Measurements from ENCODE around the gene ZNF618.

The ZNF618 gene

DNA sequence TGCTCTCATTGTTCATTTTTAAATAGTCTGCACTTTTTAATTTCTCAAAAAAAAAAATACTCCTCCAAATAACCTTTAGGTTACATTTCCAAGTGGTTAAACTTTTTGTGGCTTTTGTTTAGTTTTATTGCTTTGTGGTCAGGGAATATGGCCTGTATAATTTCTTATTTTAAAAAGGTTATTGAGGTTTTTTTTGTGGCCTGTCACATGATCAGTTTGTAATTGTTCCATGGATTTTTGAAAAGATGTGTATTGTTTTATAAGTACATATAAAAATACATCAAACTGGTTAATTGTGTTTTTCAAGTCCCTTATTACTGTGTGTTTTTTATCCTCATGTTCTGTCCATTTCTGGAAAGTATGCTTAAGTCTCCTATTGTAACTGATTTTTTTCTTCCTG is 64.0 kb downstream of the ZNF618 start:
- CTCF ChIA-PET: no interaction called here

DNA sequence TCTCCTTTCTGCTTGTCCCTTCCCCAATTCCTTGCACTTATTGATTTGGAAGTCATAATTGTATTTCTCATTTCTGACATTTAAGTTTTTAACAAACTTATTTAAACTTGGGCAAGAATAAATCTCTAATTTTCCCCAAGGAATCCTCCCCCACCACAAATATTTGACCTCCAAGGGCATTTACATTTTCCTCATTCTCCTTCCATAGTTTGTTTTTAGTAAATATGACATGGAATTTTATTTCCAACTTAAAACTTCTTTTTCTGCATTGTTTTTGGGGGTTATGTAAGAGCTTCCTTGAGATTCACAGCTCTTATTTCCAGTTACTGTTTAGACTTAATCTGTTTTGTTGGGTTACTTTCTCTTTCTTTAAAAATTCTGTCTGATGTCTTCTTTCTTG is 64.9 kb downstream of the ZNF618 start:
- no peak overlapping the region for H3K4me3 ChIP-seq (ENCODE audit: control insufficient read depth in 1 of 7, extremely low read depth in 1 of 7, insufficient read depth in 4 of 7, low read depth in 2 of 7, low read length in 6 of 7)
- DNase-seq: no peak
- ChIA-PET POLR2A (no interaction called here), CTCF (no interaction called here)
- peaks cover 0 to 2% (median 0%) of the 10 kb centered on the region in 5 experiments for H3K9me3 ChIP-seq (ENCODE audit: control extremely low read depth in 1 of 5, control insufficient read depth in 4 of 5, insufficient read depth in 2 of 5, low read depth in 1 of 5, low read length in 4 of 5)
- H3K36me3 ChIP-seq (ENCODE audit: control insufficient read depth in 4 of 4, insufficient read depth in 4 of 4, low read length in 3 of 4): peaks cover 0 to 2% (median 1%) of the 10 kb centered on the region in 4 experiments
- H3K27ac ChIP-seq (ENCODE audit: insufficient read depth in 1 of 2, low read depth in 1 of 2, low read length in 2 of 2, poor library complexity in 1 of 2, severe bottlenecking in 2 of 2): no peak overlapping the region
- H3K4me1 ChIP-seq (ENCODE audit: control extremely low read depth in 1 of 4, control insufficient read depth in 4 of 4, insufficient read depth in 4 of 4, low read length in 3 of 4): peaks cover 0 to 5% (median 0%) of the 10 kb centered on the region in 4 experiments
- H3K27me3 ChIP-seq (replicated peaks in 2 of 5; ENCODE audit: control insufficient read depth in 4 of 5, insufficient read depth in 5 of 5, low read length in 4 of 5): no peaks in the 10 kb centered on the region

More for the DNA sequence above, 64.0 kb downstream of the ZNF618 start:
- DNase-seq: no peak
- POLR2A ChIA-PET: no interaction called here
- Histone ChIP-seq H3K4me3 (ENCODE audit: control insufficient read depth in 1 of 7, extremely low read depth in 1 of 7, insufficient read depth in 4 of 7, low read depth in 2 of 7, low read length in 6 of 7) (no peak overlapping the region), H3K4me1 (ENCODE audit: control extremely low read depth in 1 of 4, control insufficient read depth in 4 of 4, insufficient read depth in 4 of 4, low read length in 3 of 4) (peaks cover 0 to 5% (median 0%) of the 10 kb centered on the region in 4 experiments), H3K27ac (ENCODE audit: insufficient read depth in 1 of 2, low read depth in 1 of 2, low read length in 2 of 2, poor library complexity in 1 of 2, severe bottlenecking in 2 of 2) (no peak overlapping the region), H3K27me3 (replicated peaks in 2 of 5; ENCODE audit: control insufficient read depth in 4 of 5, insufficient read depth in 5 of 5, low read length in 4 of 5) (no peaks in the 10 kb centered on the region), H3K9me3 (ENCODE audit: control extremely low read depth in 1 of 5, control insufficient read depth in 4 of 5, insufficient read depth in 2 of 5, low read depth in 1 of 5, low read length in 4 of 5) (peaks cover 0 to 2% (median 0%) of the 10 kb centered on the region in 5 experiments), H3K36me3 (ENCODE audit: control insufficient read depth in 4 of 4, insufficient read depth in 4 of 4, low read length in 3 of 4) (peaks cover 0 to 2% (median 1%) of the 10 kb centered on the region in 4 experiments)

DNA sequence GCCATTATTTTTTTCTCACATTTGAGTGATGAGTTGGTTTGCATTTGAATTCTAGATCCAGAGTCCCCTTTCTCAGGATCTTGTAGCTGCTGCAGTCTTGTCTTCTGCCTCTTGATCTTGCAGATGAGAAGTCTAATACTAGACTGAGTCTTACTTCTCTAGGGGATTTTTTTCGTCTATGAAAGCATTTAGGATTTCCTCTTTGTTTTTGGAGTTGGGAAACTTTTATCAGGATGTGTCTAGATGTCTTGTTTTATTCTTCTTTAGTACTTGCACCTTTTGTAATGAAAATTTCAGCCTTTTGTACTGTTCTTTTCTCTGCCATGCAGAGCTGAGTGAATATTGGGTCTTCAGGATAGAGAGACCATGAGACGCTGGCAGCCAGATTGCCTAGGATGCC is 65.4 kb downstream of the ZNF618 start:
- POLR2A ChIA-PET: no interaction called here
- H3K9me3 ChIP-seq (ENCODE audit: control extremely low read depth in 1 of 5, control insufficient read depth in 4 of 5, insufficient read depth in 2 of 5, low read depth in 1 of 5, low read length in 4 of 5): peaks cover 0 to 2% (median 0%) of the 10 kb centered on the region in 5 experiments
- CTCF ChIA-PET: interaction anchor here (1.1 kb wide), 1 partner anchor 40 kb away, joined by 5 read pairs; no protein-coding TSS in a partner anchor
- H3K4me1 ChIP-seq (ENCODE audit: control extremely low read depth in 1 of 4, control insufficient read depth in 4 of 4, insufficient read depth in 4 of 4, low read length in 3 of 4): peaks cover 0 to 5% (median 0%) of the 10 kb centered on the region in 4 experiments
- H3K27ac ChIP-seq (ENCODE audit: insufficient read depth in 1 of 2, low read depth in 1 of 2, low read length in 2 of 2, poor library complexity in 1 of 2, severe bottlenecking in 2 of 2): no peak overlapping the region
- H3K36me3 ChIP-seq (ENCODE audit: control insufficient read depth in 4 of 4, insufficient read depth in 4 of 4, low read length in 3 of 4): peaks cover 0 to 2% (median 1%) of the 10 kb centered on the region in 4 experiments
- WGBS (ENCODE audit: insufficient coverage): no CpG with 5 or more reads among the region's 2 CpGs
- no peak overlapping the region for H3K4me3 ChIP-seq (ENCODE audit: control insufficient read depth in 1 of 7, extremely low read depth in 1 of 7, insufficient read depth in 4 of 7, low read depth in 2 of 7, low read length in 6 of 7)
- no peaks in the 10 kb centered on the region for H3K27me3 ChIP-seq (replicated peaks in 2 of 5; ENCODE audit: control insufficient read depth in 4 of 5, insufficient read depth in 5 of 5, low read length in 4 of 5)
- DNase-seq: no peak

DNA sequence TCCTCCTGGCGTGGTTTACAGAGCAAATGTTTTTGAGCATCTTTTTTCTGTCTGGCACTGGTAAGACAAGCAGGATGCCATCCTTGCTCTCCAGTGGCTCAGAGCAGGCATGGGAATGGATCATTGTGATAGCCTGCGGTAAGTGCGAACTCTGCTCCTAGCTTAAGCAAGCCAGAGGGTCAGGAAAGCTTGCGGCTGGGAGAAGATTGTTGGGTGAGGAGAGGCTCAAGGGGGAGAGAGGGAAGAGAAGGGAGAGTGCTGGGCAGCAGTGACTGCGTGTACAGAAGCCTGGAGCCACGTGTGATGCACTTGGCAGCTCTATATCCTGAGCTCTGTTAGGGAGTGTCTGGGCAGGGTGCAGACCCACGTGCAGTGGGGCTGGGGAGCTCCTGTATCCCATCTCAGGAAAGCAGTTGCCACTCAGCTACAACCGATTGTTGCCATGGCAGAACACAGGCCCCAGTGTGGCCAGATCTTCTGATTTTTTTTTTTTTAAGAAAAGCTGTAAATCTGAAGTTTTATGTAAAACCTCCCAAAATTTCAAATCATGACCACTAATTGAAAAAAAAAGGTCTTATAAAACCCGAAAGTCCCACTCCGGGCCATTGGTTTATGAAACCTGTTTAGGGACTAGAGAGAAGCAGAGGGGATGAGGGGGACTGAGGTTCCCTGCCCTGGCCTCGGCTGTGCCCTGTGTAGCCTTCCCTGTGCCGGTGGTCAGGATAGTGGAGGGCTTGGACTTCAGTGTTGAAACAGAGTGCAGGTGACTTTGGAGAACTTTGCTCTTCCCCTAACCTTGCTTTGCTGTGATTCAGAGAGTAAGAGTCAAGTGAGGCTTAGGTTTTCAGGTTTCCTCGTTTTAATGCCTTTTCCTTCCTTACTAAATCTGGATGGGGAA is 67.3 kb downstream of the ZNF618 start:
- no peak overlapping the region for H3K4me3 ChIP-seq (ENCODE audit: control insufficient read depth in 1 of 7, extremely low read depth in 1 of 7, insufficient read depth in 4 of 7, low read depth in 2 of 7, low read length in 6 of 7)
- POLR2A ChIA-PET: no interaction called here
- H3K27me3 ChIP-seq (replicated peaks in 2 of 5; ENCODE audit: control insufficient read depth in 4 of 5, insufficient read depth in 5 of 5, low read length in 4 of 5): no peaks in the 10 kb centered on the region
- H3K27ac ChIP-seq (ENCODE audit: insufficient read depth in 1 of 2, low read depth in 1 of 2, low read length in 2 of 2, poor library complexity in 1 of 2, severe bottlenecking in 2 of 2): no peak overlapping the region
- CTCF ChIA-PET: interaction anchor here (1.1 to 1.4 kb wide), 2 partner anchors 22 to 206 kb away, joined by 3 to 4 read pairs; no protein-coding TSS in a partner anchor
- H3K36me3 ChIP-seq (ENCODE audit: control insufficient read depth in 4 of 4, insufficient read depth in 4 of 4, low read length in 3 of 4): peaks cover 0 to 2% (median 1%) of the 10 kb centered on the region in 4 experiments
- H3K4me1 ChIP-seq (ENCODE audit: control extremely low read depth in 1 of 4, control insufficient read depth in 4 of 4, insufficient read depth in 4 of 4, low read length in 3 of 4): no peaks in the 10 kb centered on the region
- peaks cover 0 to 2% (median 0%) of the 10 kb centered on the region in 5 experiments for H3K9me3 ChIP-seq (ENCODE audit: control extremely low read depth in 1 of 5, control insufficient read depth in 4 of 5, insufficient read depth in 2 of 5, low read depth in 1 of 5, low read length in 4 of 5)
- WGBS (ENCODE audit: insufficient coverage): 98% methylated on average over 9 of the region's 13 CpGs
- DNase-seq: no peak

DNA sequence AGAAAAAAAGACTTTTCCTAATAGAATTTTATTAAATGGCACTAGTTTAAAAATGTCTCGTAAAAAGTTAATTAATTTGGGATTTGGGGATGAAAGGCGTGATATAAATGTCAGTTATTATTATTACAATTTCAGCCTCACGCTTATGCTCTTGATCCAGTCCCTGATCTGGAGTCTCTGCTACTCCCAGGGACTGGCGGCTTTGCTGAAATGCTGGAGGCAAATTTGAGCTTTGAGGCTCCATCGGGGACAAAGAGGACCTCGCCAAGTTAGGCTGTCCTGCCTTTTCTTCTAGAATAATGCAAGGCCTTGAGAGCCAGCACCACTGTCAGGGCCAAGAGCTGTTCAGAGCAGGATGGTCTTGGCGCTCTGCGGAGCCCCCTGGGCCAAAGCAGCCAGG is 69.7 kb downstream of the ZNF618 start:
- no peak overlapping the region for H3K4me3 ChIP-seq (ENCODE audit: control insufficient read depth in 1 of 7, extremely low read depth in 1 of 7, insufficient read depth in 4 of 7, low read depth in 2 of 7, low read length in 6 of 7)
- no peak for DNase-seq
- POLR2A ChIA-PET: interaction anchor here (0.7 kb wide), 1 partner anchor 9 kb away, joined by 5 read pairs; no protein-coding TSS in a partner anchor
- peaks cover 0 to 2% (median 1%) of the 10 kb centered on the region in 4 experiments for H3K36me3 ChIP-seq (ENCODE audit: control insufficient read depth in 4 of 4, insufficient read depth in 4 of 4, low read length in 3 of 4)
- no peaks in the 10 kb centered on the region for H3K4me1 ChIP-seq (ENCODE audit: control extremely low read depth in 1 of 4, control insufficient read depth in 4 of 4, insufficient read depth in 4 of 4, low read length in 3 of 4)
- H3K9me3 ChIP-seq (ENCODE audit: control extremely low read depth in 1 of 5, control insufficient read depth in 4 of 5, insufficient read depth in 2 of 5, low read depth in 1 of 5, low read length in 4 of 5): no peaks in the 10 kb centered on the region
- CTCF ChIA-PET: no interaction called here
- H3K27me3 ChIP-seq (replicated peaks in 2 of 5; ENCODE audit: control insufficient read depth in 4 of 5, insufficient read depth in 5 of 5, low read length in 4 of 5): no peaks in the 10 kb centered on the region
- WGBS (ENCODE audit: insufficient coverage): 100% methylated on average over 6 of the region's 8 CpGs
- no peak overlapping the region for H3K27ac ChIP-seq (ENCODE audit: insufficient read depth in 1 of 2, low read depth in 1 of 2, low read length in 2 of 2, poor library complexity in 1 of 2, severe bottlenecking in 2 of 2)

DNA sequence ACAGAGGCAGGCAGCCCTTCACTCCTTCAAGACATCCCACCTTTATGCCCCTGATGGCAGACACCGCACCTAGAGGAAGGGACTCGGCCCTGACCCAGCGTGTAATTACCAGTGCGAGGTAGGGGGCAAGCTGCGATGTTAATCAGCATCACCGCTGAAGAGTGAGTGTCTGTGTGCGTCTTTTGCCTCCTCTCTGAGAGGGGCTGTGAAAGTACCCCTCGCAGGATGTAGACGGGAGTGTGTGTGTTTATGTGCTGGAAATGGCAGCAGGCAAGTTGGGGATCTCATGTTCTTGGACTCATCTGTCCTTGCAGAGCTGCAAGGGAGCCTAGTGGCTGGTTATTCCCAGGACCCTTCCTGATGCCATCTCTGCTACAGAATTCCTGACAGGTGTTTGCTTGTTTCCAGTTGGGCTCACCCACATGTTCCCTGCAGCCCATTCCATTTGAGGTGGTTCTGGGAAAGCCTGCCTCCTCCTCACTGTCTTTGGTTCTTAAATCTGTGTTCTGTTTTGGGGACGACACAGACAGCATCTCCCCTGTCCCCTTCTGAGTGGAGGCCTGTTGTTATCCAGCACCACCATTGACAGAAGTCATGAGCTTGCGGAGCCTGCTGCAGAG is 70.5 kb downstream of the ZNF618 start:
- WGBS (ENCODE audit: insufficient coverage): 96% methylated on average over 7 of the region's 11 CpGs
- Histone ChIP-seq H3K36me3 (ENCODE audit: control insufficient read depth in 4 of 4, insufficient read depth in 4 of 4, low read length in 3 of 4) (peaks cover 0 to 2% (median 1%) of the 10 kb centered on the region in 4 experiments), H3K27ac (ENCODE audit: insufficient read depth in 1 of 2, low read depth in 1 of 2, low read length in 2 of 2, poor library complexity in 1 of 2, severe bottlenecking in 2 of 2) (no peak overlapping the region), H3K4me1 (ENCODE audit: control extremely low read depth in 1 of 4, control insufficient read depth in 4 of 4, insufficient read depth in 4 of 4, low read length in 3 of 4) (no peaks in the 10 kb centered on the region), H3K9me3 (ENCODE audit: control extremely low read depth in 1 of 5, control insufficient read depth in 4 of 5, insufficient read depth in 2 of 5, low read depth in 1 of 5, low read length in 4 of 5) (no peaks in the 10 kb centered on the region), H3K4me3 (ENCODE audit: control insufficient read depth in 1 of 7, extremely low read depth in 1 of 7, insufficient read depth in 4 of 7, low read depth in 2 of 7, low read length in 6 of 7) (no peak overlapping the region), H3K27me3 (replicated peaks in 2 of 5; ENCODE audit: control insufficient read depth in 4 of 5, insufficient read depth in 5 of 5, low read length in 4 of 5) (no peaks in the 10 kb centered on the region)
- ChIA-PET POLR2A (no interaction called here), CTCF (no interaction called here)
- DNase-seq: no peak

DNA sequence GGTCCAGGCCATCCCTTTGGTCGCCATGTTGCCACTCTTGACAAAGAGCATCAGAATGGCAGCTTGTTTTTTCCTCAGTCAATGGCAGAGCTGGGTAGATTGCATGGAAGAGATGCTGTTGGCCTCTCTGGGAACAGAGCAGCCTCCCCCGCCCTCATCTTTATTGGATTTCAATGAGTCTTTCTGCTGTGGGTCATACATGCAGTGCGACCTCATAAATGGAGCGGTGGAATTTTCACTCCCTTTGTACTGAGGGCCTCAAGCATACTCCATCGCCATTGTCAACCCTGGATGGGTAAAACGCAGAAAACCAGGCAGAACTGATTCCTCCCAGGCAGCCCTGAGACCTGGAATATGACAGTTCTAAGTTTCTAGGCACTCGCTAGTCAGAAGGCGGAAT is 71.8 kb downstream of the ZNF618 start:
- ChIA-PET CTCF (interaction anchor here (0.8 to 1.3 kb wide), 2 partner anchors 9 to 15 kb away, joined by 4 to 5 read pairs; no protein-coding TSS in a partner anchor), POLR2A (no interaction called here)
- Histone ChIP-seq H3K4me3 (ENCODE audit: control insufficient read depth in 1 of 7, extremely low read depth in 1 of 7, insufficient read depth in 4 of 7, low read depth in 2 of 7, low read length in 6 of 7) (no peak overlapping the region), H3K4me1 (ENCODE audit: control extremely low read depth in 1 of 4, control insufficient read depth in 4 of 4, insufficient read depth in 4 of 4, low read length in 3 of 4) (no peaks in the 10 kb centered on the region), H3K27ac (ENCODE audit: insufficient read depth in 1 of 2, low read depth in 1 of 2, low read length in 2 of 2, poor library complexity in 1 of 2, severe bottlenecking in 2 of 2) (no peak overlapping the region), H3K9me3 (ENCODE audit: control extremely low read depth in 1 of 5, control insufficient read depth in 4 of 5, insufficient read depth in 2 of 5, low read depth in 1 of 5, low read length in 4 of 5) (no peaks in the 10 kb centered on the region), H3K27me3 (replicated peaks in 2 of 5; ENCODE audit: control insufficient read depth in 4 of 5, insufficient read depth in 5 of 5, low read length in 4 of 5) (no peaks in the 10 kb centered on the region), H3K36me3 (ENCODE audit: control insufficient read depth in 4 of 4, insufficient read depth in 4 of 4, low read length in 3 of 4) (peaks cover 0 to 2% (median under 1%) of the 10 kb centered on the region in 4 experiments)
- DNase-seq: no peak
- 88% methylated on average over 8 of the region's 8 CpGs for WGBS (ENCODE audit: insufficient coverage)
